Ishikawa (cell line): Measurements from ENCODE around the gene MRPL45.

ENCODE experiments used
- CEBPB ChIP-seq: IDR thresholded peaks from 2 replicates; pipeline ENCODE4 v1.6.1; 2012
- CREB1 ChIP-seq: IDR thresholded peaks from 2 replicates; pipeline ENCODE4 v1.6.1; 2012; ENCODE audit warnings: low read depth
- EGR1 ChIP-seq: IDR thresholded peaks from 2 replicates; pipeline ENCODE4 v1.6.1; 2012
- EP300 ChIP-seq: IDR thresholded peaks from 2 replicates; pipeline ENCODE4 v1.6.1; 2012; ENCODE audit warnings: borderline replicate concordance
- FOXM1 ChIP-seq: IDR thresholded peaks from 2 replicates; pipeline ENCODE4 v1.6.1; 2012; ENCODE audit warnings: low read depth, borderline replicate concordance
- MAX ChIP-seq: IDR thresholded peaks from 2 replicates; pipeline ENCODE4 v1.6.1; 2012
- NFIC ChIP-seq: IDR thresholded peaks from 2 replicates; pipeline ENCODE4 v1.6.1; 2012
- RAD21 ChIP-seq: IDR thresholded peaks from 2 replicates; pipeline ENCODE4 v1.6.1; 2012; ENCODE audit warnings: low read depth
- TAF1 ChIP-seq: IDR thresholded peaks from 2 replicates; pipeline ENCODE4 v1.6.1; 2012; ENCODE audit warnings: low read depth, mild to moderate bottlenecking
- TCF12 ChIP-seq: IDR thresholded peaks from 2 replicates; pipeline ENCODE4 v1.6.1; 2012; ENCODE audit warnings: low read depth
- TEAD4 ChIP-seq: IDR thresholded peaks from 2 replicates; pipeline ENCODE4 v1.6.1; 2012
- USF1 ChIP-seq: IDR thresholded peaks from 2 replicates; pipeline ENCODE4 v1.6.1; 2012
- YY1 ChIP-seq: IDR thresholded peaks from 2 replicates; pipeline ENCODE4 v1.6.1; 2012; ENCODE audit warnings: low read depth
- ZBTB7A ChIP-seq: IDR thresholded peaks from 2 replicates; pipeline ENCODE4 v1.6.1; 2012; ENCODE audit warnings: low read depth
- TF ChIP-seq, protein P1 (sequence below): IDR thresholded peaks from 2 replicates; pipeline ENCODE4 v1.6.1; 2012; ENCODE audit warnings: low read depth, mild to moderate bottlenecking

The MRPL45 gene

GRCh38 chr17:38353668-38354067 lies 56.7 kb downstream of the MRPL45 start:
- TF ChIP-seq YY1: no peak
- no peak for TF ChIP-seq MAX
- TF ChIP-seq TCF12: no peak

DNA sequence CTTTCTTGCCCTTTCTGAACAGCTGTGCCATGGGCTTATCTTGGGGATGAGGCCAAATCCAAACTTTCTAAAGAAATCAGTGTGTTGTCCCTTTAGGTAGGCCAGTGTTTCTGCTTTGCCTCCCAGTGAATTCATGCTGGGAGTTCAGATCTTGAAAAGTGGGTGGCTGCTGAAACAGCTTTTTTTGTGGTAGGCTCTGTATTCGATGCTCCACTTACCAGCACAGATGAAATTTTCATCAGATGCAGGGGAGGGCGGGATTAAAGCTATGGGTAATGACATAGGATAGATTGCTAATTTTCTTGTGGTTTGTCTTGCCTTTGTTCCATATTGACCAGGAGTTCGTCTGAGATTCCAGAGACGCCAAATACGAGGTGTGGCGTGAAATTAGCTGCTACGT lies 57.5 kb downstream of the MRPL45 start:
- TF ChIP-seq TEAD4 (no peak), CREB1 (no peak), CEBPB (no peak), EGR1 (no peak), ZBTB7A (no peak), TAF1 (no peak), NFIC (no peak), TCF12 (no peak), EP300 (no peak), USF1 (no peak)
- TF ChIP-seq, protein P1, sequence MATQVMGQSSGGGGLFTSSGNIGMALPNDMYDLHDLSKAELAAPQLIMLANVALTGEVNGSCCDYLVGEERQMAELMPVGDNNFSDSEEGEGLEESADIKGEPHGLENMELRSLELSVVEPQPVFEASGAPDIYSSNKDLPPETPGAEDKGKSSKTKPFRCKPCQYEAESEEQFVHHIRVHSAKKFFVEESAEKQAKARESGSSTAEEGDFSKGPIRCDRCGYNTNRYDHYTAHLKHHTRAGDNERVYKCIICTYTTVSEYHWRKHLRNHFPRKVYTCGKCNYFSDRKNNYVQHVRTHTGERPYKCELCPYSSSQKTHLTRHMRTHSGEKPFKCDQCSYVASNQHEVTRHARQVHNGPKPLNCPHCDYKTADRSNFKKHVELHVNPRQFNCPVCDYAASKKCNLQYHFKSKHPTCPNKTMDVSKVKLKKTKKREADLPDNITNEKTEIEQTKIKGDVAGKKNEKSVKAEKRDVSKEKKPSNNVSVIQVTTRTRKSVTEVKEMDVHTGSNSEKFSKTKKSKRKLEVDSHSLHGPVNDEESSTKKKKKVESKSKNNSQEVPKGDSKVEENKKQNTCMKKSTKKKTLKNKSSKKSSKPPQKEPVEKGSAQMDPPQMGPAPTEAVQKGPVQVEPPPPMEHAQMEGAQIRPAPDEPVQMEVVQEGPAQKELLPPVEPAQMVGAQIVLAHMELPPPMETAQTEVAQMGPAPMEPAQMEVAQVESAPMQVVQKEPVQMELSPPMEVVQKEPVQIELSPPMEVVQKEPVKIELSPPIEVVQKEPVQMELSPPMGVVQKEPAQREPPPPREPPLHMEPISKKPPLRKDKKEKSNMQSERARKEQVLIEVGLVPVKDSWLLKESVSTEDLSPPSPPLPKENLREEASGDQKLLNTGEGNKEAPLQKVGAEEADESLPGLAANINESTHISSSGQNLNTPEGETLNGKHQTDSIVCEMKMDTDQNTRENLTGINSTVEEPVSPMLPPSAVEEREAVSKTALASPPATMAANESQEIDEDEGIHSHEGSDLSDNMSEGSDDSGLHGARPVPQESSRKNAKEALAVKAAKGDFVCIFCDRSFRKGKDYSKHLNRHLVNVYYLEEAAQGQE: no peak

GRCh38 chr17:38355251-38355650 lies 58.3 kb downstream of the MRPL45 start:
- no peak for TF ChIP-seq NFIC
- no peak for TF ChIP-seq EP300
- TF ChIP-seq MAX: no peak
- TF ChIP-seq YY1: no peak
- TF ChIP-seq EGR1: no peak
- no peak for TF ChIP-seq ZBTB7A
- TF ChIP-seq FOXM1: no peak
- TF ChIP-seq TEAD4: no peak
- TF ChIP-seq, protein P1: no peak

- TF ChIP-seq RAD21 (no peak), USF1 (no peak), CREB1 (no peak), FOXM1 (no peak), MAX (no peak), TCF12 (no peak), TAF1 (no peak), EGR1 (no peak), ZBTB7A (no peak), TEAD4 (no peak), YY1 (no peak), EP300 (no peak), NFIC (no peak), CEBPB (no peak)
- TF ChIP-seq, protein P1: no peak
These were observed 60.6 kb downstream of the MRPL45 start for GRCh38 chr17:38357486-38358123.
